HG02884 (cell line): Measurements from ENCODE around the gene SMAP1.
A peak's percentile ranks its signal among the peaks of the same experiment; 100 is the strongest.

Source experiments
- ATAC-seq: cut with Tn5 transposase; IDR thresholded peaks from one replicate; pipeline ENCODE4 v1.9.1; 2021; ENCODE audit warnings: mild to moderate bottlenecking, moderate library complexity; ENCODE audit not compliant: unreplicated experiment

Gene SMAP1

GRCh38 chr6:70680396-70680795 lies 12.7 kb downstream of the SMAP1 start:
- no peak for ATAC-seq

- no peak for ATAC-seq
Measured at GRCh38 chr6:70684794-70685493, 17.3 kb downstream of the SMAP1 start.

- no peak for ATAC-seq
Measured at GRCh38 chr6:70685494-70686180, 18.0 kb downstream of the SMAP1 start.

GRCh38 chr6:70686548-70687133 lies 19.0 kb downstream of the SMAP1 start:
- ATAC-seq, result no peak

DNA sequence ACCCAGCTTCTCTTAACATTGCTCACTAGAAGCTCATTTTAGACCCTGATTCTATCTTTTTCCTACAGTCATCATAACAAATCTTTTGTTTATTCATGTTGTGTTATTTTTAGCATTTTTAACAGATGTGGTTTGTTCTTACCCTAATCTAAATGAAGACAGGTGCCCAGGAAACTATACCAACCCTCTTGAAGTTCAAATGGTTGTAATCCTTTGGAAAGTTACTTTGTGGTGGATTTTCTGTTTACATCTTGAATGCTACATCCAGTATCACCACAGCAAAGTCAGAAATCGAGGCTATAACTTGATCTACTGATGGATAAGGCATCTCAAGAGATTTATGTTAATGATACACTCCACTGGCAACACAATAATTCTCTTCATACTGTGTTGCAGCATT lies 26.2 kb downstream of the SMAP1 start:
- no peak for ATAC-seq

- no peak for ATAC-seq
Measured at GRCh38 chr6:70694371-70694770, 26.7 kb downstream of the SMAP1 start.

DNA sequence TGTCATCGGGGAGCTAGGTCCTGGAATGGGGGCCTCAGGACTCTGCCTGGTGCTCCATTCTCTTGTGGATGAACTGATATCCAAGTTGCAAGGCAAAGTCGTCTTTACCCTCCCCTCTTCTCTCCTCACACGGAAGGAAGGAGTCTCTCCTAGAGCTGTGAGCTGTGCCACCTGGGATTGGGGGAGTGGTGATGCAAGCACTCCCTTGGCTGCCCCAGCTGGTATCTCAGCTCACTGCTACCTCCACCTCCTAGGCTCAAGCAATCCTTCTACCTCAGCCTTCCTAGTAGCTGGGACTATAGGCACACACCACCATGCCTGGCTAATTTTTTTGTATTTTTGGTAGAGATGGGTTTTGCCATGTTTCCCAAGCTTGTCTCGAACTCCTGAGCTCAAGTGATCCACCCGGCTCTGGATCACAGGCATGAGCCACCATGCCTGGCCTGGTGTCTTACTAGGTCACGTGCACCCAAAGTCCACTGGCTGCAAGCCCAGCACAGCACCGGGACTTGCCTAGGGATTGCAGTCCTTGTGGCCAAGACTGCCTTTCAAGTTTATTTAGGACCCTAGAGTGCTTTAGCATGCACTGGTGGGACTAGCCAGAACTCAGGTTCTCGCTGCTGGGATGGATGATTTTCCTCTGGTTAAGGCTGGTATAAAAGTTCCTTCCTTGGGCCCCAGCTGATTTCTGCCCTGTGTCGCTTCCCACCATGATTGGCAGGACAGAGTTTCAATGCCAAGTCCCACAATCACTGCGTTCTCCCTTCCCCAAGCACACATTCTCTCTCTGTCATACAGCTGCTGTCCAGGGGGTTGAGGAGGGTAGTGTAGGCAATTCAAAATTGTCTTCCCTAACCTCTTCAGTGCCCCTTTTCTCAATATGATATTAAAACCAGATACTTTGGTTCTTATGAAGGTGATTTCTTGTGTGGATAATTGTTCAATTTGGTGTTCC lies 33.5 kb downstream of the SMAP1 start:
- ATAC-seq, result no peak

DNA sequence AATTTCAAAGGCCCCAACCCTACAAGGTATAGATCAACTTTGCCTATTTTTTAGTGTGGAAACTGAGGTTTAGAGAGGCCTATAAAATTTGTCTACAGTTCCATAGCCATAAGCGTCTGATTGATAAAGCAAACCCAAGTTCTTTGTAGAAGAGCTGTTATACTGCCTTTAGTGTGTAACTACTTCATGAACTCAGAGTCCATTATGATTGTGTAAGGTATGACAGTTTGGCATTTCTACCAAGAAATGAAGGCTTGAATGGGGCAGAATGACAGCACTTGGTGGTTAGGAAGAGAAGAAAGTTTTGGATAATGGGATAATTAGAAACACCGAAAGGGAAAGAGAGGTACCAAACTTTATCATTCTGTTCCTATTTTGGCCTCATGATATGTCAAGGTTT lies 38.1 kb downstream of the SMAP1 start:
- ATAC-seq, result no peak

DNA sequence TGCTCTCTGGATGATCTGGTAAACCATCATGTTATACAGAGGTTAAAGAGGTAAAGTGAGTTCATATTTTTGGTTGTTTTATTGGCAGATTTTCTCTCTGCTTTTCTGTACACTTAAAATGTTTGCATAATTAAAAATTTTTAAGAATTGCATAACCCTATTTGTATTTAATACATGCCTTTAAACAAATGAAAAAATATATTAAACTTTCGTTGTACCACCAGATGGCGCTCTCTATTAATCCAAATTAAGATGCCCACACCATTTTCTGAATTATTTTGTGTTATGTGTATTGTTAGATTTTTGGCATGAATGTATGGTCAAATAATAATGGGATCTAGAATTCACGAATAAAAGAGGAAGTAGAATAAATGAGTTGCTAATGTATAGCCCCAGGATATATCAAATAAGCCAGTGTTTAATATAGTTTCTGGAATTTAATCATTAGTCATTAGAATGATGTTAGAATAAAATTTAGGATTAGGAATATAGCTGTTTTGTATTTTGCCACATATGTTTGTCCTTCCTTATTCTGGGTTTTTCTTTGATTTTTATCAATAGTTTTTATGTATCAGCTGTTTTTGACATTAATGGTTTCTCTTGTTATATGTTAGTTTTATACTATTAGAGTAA lies 38.9 kb downstream of the SMAP1 start:
- ATAC-seq, result no peak

GRCh38 chr6:70707893-70708292 lies 40.2 kb downstream of the SMAP1 start:
- no peak for ATAC-seq

GRCh38 chr6:70708448-70708847 lies 40.8 kb downstream of the SMAP1 start:
- peak; percentile 39 for ATAC-seq

DNA sequence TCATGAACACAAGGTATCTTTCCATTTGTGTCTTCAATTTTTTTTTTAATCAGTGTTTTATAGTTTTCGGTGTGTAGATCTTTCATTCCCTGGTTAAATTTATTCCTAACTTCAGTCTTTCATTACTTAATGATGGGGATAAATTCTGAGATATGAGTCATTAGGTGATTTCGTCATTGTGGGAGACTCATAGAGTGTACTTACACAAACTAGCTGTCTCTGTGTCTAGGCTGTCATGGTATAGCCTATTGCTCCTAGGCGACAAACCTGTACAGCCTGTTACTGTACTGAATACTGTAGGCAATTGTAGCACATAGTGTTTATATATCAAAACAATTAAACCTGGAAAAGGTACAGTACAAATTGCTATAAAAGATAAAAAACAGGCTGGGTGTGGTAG lies 42.1 kb downstream of the SMAP1 start:
- no peak for ATAC-seq

GRCh38 chr6:70714716-70715257 lies 47.1 kb downstream of the SMAP1 start:
- ATAC-seq, result no peak

GRCh38 chr6:70717038-70717801 lies 49.5 kb downstream of the SMAP1 start:
- ATAC-seq, result peak; percentile 51

- ATAC-seq, result no peak
Measured at GRCh38 chr6:70724524-70724923, 56.8 kb downstream of the SMAP1 start.

- ATAC-seq, result no peak
Measured at GRCh38 chr6:70725817-70726415, 58.2 kb downstream of the SMAP1 start.

DNA sequence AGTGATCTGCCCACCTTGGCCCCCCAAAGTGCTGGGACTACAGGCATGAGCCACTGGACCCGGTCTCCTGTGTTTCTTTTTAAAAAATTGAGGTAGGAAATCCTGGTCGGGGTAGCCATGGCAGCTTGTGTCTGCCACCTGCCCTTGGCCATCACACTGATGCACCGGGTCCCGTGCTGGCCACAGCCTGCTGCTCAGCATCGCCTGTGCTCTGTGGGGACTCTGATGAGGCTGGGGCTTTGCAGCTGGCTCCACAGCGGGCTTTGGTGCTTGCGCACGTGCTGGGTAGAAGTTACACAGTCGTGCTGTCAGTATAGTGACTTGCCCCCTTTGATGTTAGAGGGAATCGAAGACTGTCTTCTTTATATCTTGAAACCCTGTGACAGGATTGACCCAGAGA lies 66.7 kb downstream of the SMAP1 start:
- ATAC-seq, result no peak

- ATAC-seq, result no peak
Measured at GRCh38 chr6:70734979-70735378, 67.3 kb downstream of the SMAP1 start.

DNA sequence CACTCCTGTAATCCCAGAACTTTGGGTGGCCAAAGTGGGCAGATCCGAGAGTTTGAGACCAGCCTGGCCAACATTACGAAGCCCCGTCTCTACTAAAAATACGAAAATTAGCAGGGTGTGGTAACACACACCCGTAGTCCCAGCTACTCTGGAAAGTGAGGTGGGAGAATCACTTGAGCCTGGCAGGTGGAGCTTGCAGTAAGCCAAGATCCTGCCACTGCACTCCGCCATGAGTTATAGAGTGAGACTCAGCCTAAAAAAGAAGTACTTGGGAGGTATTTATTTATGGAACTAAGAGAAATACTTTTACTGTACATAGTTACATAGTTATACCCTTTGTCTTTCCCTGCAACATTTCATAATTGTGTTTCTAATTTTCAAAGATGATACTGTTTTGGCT lies 67.8 kb downstream of the SMAP1 start:
- ATAC-seq, result no peak
